ENCODE results near the gene SPTBN1.

GRCh38 chr2:54608224-54608623, 152.1 kb downstream of the SPTBN1 start:
- TF ChIP-seq MAX (CRISPR knock-in tag; IDR thresholded peaks at IDR 0.05) (no peak), CC2D1A (IDR thresholded peaks at IDR 0.05) (no peak), MLX (CRISPR knock-in tag; conservative IDR thresholded peaks at IDR 0.05) (no peak), MTA3 (IDR thresholded peaks at IDR 0.05; ENCODE audit: borderline replicate concordance) (no peak), MXI1 (IDR thresholded peaks at IDR 0.05; ENCODE audit: low read depth, low read length) (no peak), EP300 (IDR thresholded peaks at IDR 0.05; ENCODE audit: low read length) (no peak)

All from K562 (cell line).